SJSA1 (cell line): ENCODE data around the gene PLPPR1. TPM values are rescaled to one million over a fixed set of nuclear protein-coding genes. Genes with fewer than 3 reads are reported as not detected.

ENCODE experiments used
- DNase-seq, 2 experiments: peaks; one replicate each; pipeline ENCODE4 v3.0.0-alpha.2; 2015 to 2020; ENCODE audit warnings: low spot score in 2 of 2, low read depth in 1 of 2
- H3K27ac ChIP-seq: fragments of 250-450 bp; sonication (Bioruptor Pico); 2 replicates; pipeline ENCODE4 v1.5.1; 2020; ENCODE audit warnings: mild to moderate bottlenecking, moderate library complexity
- H3K27me3 ChIP-seq: fragments of 250-450 bp; sonication (Bioruptor Pico); replicated peaks from 2 replicates; pipeline ENCODE4 v1.5.1; 2020; ENCODE audit warnings: mild to moderate bottlenecking, moderate library complexity
- H3K36me3 ChIP-seq: fragments of 250-450 bp; sonication (Bioruptor Pico); 2 replicates; pipeline ENCODE4 v1.5.1; 2020; ENCODE audit warnings: mild to moderate bottlenecking
- H3K4me1 ChIP-seq: fragments of 250-450 bp; sonication (Bioruptor Pico); replicated peaks from 2 replicates; pipeline ENCODE4 v1.6.1; 2021; ENCODE audit warnings: mild to moderate bottlenecking
- H3K4me3 ChIP-seq: fragments of 250-450 bp; sonication (Bioruptor Pico); 2 replicates; pipeline ENCODE4 v1.5.1; 2020; ENCODE audit warnings: mild to moderate bottlenecking
- H3K9me3 ChIP-seq: fragments of 250-450 bp; sonication (Bioruptor Pico); replicated peaks from 2 replicates; pipeline ENCODE4 v1.5.1; 2020; ENCODE audit warnings: mild to moderate bottlenecking
- total RNA-seq: library from RNA; depleted of rRNA; stranded (reverse); fragments of >200 nt; shearing (Covaris generic); gene quantifications from 2 replicates; pipeline ENCODE4 v1.2.3, GENCODE V29; 2014

The PLPPR1 gene
- total RNA-seq, 1 experiment from 2014 or later = not detected

- Histone ChIP-seq H3K27me3 (no peaks in the 10 kb centered on the region), H3K9me3 (no peaks in the 10 kb centered on the region), H3K4me3 (no peak overlapping the region), H3K27ac (no peak overlapping the region), H3K36me3 (no peaks in the 10 kb centered on the region), H3K4me1 (no peaks in the 10 kb centered on the region)
- DNase-seq = no peak
These were observed 133.7 kb downstream of the PLPPR1 start for GRCh38 chr9:101162231-101162630.

GRCh38 chr9:101165131-101165530 lies 136.6 kb downstream of the PLPPR1 start:
- Histone ChIP-seq H3K36me3 (no peaks in the 10 kb centered on the region), H3K27ac (no peak overlapping the region), H3K4me1 (no peaks in the 10 kb centered on the region), H3K9me3 (no peaks in the 10 kb centered on the region), H3K4me3 (no peak overlapping the region), H3K27me3 (no peaks in the 10 kb centered on the region)
- DNase-seq = no peak

DNA sequence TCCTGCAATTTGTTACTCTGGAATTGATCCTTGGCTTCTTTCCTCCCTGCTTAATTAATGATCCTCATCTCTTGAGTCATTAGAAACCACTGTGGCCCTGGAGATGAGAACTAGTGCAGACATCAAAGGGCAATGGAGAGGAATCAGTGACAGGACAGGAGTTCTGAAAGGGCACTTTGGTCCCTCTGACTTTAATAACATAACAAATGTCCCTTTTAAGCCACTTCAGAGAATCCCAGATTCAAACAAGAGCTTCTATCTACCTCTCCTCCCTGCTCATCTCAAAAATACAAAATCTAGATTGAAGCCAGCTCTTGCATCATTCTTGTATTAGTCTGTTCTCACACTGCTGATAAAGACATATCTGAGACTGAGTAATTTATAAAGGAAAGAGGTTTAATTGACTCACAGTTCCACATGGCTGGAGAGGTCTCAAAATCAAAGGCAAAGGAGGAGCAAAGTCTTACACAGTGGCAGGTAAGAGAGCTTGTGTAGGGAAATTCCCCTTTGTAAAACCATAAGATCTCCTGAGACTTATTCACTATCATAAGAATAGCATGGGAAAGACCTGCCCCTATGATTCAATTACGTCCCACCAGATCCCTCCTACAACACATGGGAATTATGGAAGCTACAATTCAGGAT lies 139.1 kb downstream of the PLPPR1 start:
- Histone ChIP-seq H3K27ac (no peak overlapping the region), H3K27me3 (no peaks in the 10 kb centered on the region), H3K4me3 (no peak overlapping the region), H3K9me3 (no peaks in the 10 kb centered on the region), H3K4me1 (no peaks in the 10 kb centered on the region), H3K36me3 (no peaks in the 10 kb centered on the region)
- DNase-seq = no peak

DNA sequence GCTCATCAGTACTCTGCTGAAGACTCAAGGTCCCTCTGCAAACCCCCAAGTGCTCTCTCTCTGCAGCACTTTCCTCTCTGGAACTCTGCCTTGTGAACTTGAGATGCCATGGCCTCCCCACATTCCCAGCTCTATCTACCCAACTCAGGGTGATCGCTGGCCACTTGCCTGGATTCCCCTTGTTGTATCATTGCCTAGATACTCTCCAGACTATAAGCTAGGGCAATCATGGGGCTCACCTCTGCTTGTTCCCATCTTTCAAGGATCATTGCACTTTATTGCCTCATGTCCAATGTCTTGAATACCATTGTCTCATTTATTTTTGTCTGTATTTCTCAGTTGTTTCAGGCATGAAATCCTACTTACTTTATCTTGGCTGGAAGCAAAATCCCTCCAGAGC lies 144.1 kb downstream of the PLPPR1 start:
- Histone ChIP-seq H3K4me1 (no peaks in the 10 kb centered on the region), H3K27me3 (no peaks in the 10 kb centered on the region), H3K4me3 (no peak overlapping the region), H3K27ac (no peak overlapping the region), H3K9me3 (no peaks in the 10 kb centered on the region), H3K36me3 (no peaks in the 10 kb centered on the region)
- DNase-seq = no peak

GRCh38 chr9:101173907-101174306 lies 145.4 kb downstream of the PLPPR1 start:
- DNase-seq = no peak
- Histone ChIP-seq H3K4me1 (no peaks in the 10 kb centered on the region), H3K27me3 (no peaks in the 10 kb centered on the region), H3K27ac (no peak overlapping the region), H3K36me3 (no peaks in the 10 kb centered on the region), H3K4me3 (no peak overlapping the region), H3K9me3 (no peaks in the 10 kb centered on the region)

GRCh38 chr9:101176384-101176783 lies 147.9 kb downstream of the PLPPR1 start:
- H3K36me3 ChIP-seq = no peaks in the 10 kb centered on the region
- no peaks in the 10 kb centered on the region for H3K9me3 ChIP-seq
- H3K4me1 ChIP-seq = no peaks in the 10 kb centered on the region
- no peak overlapping the region for H3K27ac ChIP-seq
- H3K4me3 ChIP-seq = no peak overlapping the region
- no peak for DNase-seq
- no peaks in the 10 kb centered on the region for H3K27me3 ChIP-seq

- H3K36me3 ChIP-seq = no peaks in the 10 kb centered on the region
- no peaks in the 10 kb centered on the region; the same call in 1 of the 2 replicates for H3K27me3 ChIP-seq
- H3K27ac ChIP-seq = no peak overlapping the region
- no peak for DNase-seq
- no peak overlapping the region for H3K4me3 ChIP-seq
- H3K9me3 ChIP-seq = no peaks in the 10 kb centered on the region
- H3K4me1 ChIP-seq = no peaks in the 10 kb centered on the region
These were observed 156.3 kb downstream of the PLPPR1 start for GRCh38 chr9:101184813-101185278.

DNA sequence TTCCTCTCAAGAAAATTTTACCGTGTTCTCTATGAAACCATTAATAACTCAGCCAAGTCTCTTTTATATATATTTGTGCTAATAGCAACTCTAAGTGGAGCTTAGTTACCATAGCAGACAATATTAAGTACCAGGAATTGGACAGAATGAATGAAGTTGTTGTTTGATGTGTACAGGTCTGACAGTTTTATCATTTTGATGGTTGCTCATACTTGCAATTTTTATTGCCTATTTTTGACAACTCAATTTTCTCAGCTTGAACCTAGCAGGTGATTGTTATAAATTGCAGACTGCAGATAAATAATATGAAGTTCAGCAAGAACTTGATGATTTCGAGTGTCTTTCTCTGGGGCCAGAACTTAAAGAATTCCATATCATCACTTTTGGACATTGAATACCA lies 163.2 kb downstream of the PLPPR1 start:
- H3K27me3 ChIP-seq = no peaks in the 10 kb centered on the region
- no peaks in the 10 kb centered on the region for H3K9me3 ChIP-seq
- H3K36me3 ChIP-seq = no peaks in the 10 kb centered on the region
- H3K4me1 ChIP-seq = no peaks in the 10 kb centered on the region
- H3K4me3 ChIP-seq = no peak overlapping the region
- H3K27ac ChIP-seq = no peak overlapping the region
- DNase-seq = no peak

DNA sequence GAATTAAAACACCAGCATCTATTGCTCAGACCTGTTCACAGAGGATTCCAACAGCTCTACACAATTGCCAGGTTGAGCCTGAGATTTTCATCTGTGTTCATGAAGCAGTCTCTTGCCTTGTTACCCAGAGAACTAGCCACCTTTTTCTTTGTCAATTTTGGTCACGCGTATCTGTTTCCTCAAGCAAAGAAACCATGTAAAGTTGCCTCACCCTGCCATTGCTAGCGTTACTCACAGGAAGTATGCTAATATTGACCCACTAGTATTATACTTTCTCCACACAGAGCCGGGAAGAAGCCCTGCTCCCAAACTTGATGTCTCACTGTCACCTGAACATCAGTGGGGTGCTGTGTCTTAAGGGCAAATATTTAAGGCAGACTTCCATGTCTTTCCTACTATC lies 168.5 kb downstream of the PLPPR1 start:
- H3K4me1 ChIP-seq = no peaks in the 10 kb centered on the region
- H3K27ac ChIP-seq = no peak overlapping the region
- no peak overlapping the region for H3K4me3 ChIP-seq
- H3K27me3 ChIP-seq = no peaks in the 10 kb centered on the region
- no peak for DNase-seq
- no peaks in the 10 kb centered on the region for H3K9me3 ChIP-seq
- H3K36me3 ChIP-seq = no peaks in the 10 kb centered on the region

- no peak overlapping the region for H3K4me3 ChIP-seq
- no peak for DNase-seq
- no peaks in the 10 kb centered on the region for H3K4me1 ChIP-seq
- H3K9me3 ChIP-seq = no peaks in the 10 kb centered on the region
- no peak overlapping the region for H3K27ac ChIP-seq
- no peaks in the 10 kb centered on the region for H3K36me3 ChIP-seq
- no peaks in the 10 kb centered on the region for H3K27me3 ChIP-seq
These were observed 172.3 kb downstream of the PLPPR1 start for GRCh38 chr9:101200852-101201251.

DNA sequence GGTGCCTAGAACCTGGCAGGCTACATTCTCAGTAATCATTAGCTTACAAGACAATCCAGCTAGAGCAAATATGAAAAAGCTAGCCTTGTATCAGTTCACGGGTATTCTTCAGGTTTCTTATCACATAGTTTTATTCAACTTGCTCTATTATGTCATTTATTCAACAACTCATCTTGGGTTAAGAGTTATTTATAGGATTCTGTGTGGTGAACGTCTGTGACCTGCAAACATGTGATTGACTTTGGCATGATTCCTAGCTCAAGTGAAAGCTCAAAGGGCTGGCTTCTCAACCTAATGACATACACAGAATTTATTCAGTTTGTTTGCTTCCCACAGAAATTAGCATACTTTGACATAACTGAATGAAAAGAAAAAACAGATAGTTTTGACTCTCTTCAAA lies 173.1 kb downstream of the PLPPR1 start:
- H3K27ac ChIP-seq = no peak overlapping the region
- no peak overlapping the region for H3K4me3 ChIP-seq
- H3K27me3 ChIP-seq = no peaks in the 10 kb centered on the region
- no peaks in the 10 kb centered on the region for H3K4me1 ChIP-seq
- no peak for DNase-seq
- H3K36me3 ChIP-seq = no peaks in the 10 kb centered on the region
- H3K9me3 ChIP-seq = no peaks in the 10 kb centered on the region

DNA sequence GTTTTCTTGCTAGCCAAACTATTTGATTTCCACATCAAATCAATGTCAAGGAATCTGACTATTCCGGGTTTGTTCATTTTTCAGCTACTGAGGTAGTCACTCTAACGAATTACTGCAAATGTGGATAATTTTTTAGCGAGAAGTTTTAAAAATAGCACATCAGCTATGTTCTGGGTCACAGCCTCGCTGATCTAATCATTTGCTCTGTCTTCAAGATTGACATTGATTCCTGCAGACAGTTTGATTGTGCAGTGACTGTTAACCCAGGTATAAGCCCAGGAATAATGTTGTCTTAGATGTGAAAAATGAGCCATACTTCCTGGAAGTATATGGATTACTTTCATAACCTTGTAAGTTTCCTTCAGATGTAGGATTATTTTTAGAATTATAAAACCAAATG lies 181.1 kb downstream of the PLPPR1 start:
- Histone ChIP-seq H3K4me3 (no peak overlapping the region), H3K4me1 (no peaks in the 10 kb centered on the region), H3K27me3 (no peaks in the 10 kb centered on the region), H3K36me3 (no peaks in the 10 kb centered on the region), H3K27ac (no peak overlapping the region), H3K9me3 (no peaks in the 10 kb centered on the region)
- DNase-seq = no peak

- Histone ChIP-seq H3K4me1 (no peaks in the 10 kb centered on the region), H3K27me3 (no peaks in the 10 kb centered on the region), H3K4me3 (no peak overlapping the region), H3K27ac (no peak overlapping the region), H3K9me3 (no peaks in the 10 kb centered on the region), H3K36me3 (no peaks in the 10 kb centered on the region)
- no peak for DNase-seq
These were observed 184.1 kb downstream of the PLPPR1 start for GRCh38 chr9:101212661-101213060.

GRCh38 chr9:101219030-101219429 lies 190.5 kb downstream of the PLPPR1 start:
- Histone ChIP-seq H3K4me3 (no peak overlapping the region), H3K27ac (no peak overlapping the region), H3K27me3 (no peaks in the 10 kb centered on the region), H3K4me1 (no peaks in the 10 kb centered on the region), H3K36me3 (no peaks in the 10 kb centered on the region), H3K9me3 (no peaks in the 10 kb centered on the region)
- no peak for DNase-seq

DNA sequence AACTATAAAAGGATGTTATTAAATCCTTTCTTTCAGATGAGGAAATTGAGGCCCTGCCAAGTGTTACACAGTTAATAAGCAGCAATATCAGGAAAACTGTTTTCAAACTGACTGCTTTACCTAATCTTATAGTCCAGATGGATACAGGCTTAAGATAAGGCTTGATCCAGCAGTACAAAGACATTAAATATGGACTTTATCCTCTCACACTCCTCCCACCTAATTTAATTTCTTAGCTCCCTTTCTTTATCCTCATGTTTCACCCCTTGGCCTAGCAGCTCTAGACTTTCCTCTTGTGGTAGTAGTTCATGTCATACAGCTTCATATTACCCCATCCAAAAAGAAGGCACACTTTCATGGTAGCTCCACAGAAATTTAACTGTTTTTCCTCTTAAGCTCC lies 191.8 kb downstream of the PLPPR1 start:
- Histone ChIP-seq H3K4me1 (no peaks in the 10 kb centered on the region), H3K9me3 (no peaks in the 10 kb centered on the region), H3K27me3 (no peaks in the 10 kb centered on the region), H3K4me3 (no peak overlapping the region), H3K27ac (no peak overlapping the region), H3K36me3 (no peaks in the 10 kb centered on the region)
- DNase-seq = no peak
